Mesendoderm (in vitro differentiated cells): ENCODE data around the gene RNF126.
"Not testable (repeated sequence)": the region's sequence is repeated elsewhere in the genome, so short reads cannot be mapped to it uniquely, and the experiment has no call there.

ENCODE experiments used
- DNase-seq: peaks from one replicate; pipeline ENCODE4 v3.0.0; 2013
- H2AK5ac ChIP-seq: 2 replicates; pipeline ENCODE4 v1.6.1; 2013; ENCODE audit warnings: low read length, inconsistent platforms
- H2BK120ac ChIP-seq: 2 replicates; pipeline ENCODE4 v1.6.1; 2013; ENCODE audit warnings: low read depth, mild to moderate bottlenecking, low read length, moderate library complexity, mixed read lengths
- H2BK15ac ChIP-seq: replicated peaks from 2 replicates; pipeline ENCODE4 v1.6.1; 2013; ENCODE audit warnings: low read depth, mild to moderate bottlenecking, moderate library complexity
- H2BK5ac ChIP-seq: 2 replicates; pipeline ENCODE4 v1.6.1; 2013; ENCODE audit warnings: low read length, inconsistent platforms
- H3K18ac ChIP-seq: 2 replicates; pipeline ENCODE4 v1.6.1; 2013; ENCODE audit warnings: mild to moderate bottlenecking, low read length, mixed read lengths
- H3K23ac ChIP-seq: one replicate; pipeline ENCODE4 v1.6.1; 2013; ENCODE audit warnings: low read length
- H3K27ac ChIP-seq: 2 replicates; pipeline ENCODE4 v1.5.1; 2013; ENCODE audit warnings: low read depth, mild to moderate bottlenecking, inconsistent platforms, low read length, moderate library complexity
- H3K27me3 ChIP-seq: 2 replicates; pipeline ENCODE4 v1.6.1; 2013; ENCODE audit warnings: low read length, control low read depth, mild to moderate bottlenecking, inconsistent platforms; ENCODE audit not compliant: insufficient read depth, poor library complexity
- H3K36me3 ChIP-seq: 2 replicates; pipeline ENCODE4 v1.6.1; 2013; ENCODE audit warnings: low read length, inconsistent platforms; ENCODE audit not compliant: control insufficient read depth, insufficient read depth
- H3K4ac ChIP-seq: one replicate; pipeline ENCODE4 v1.6.1; 2013; ENCODE audit warnings: low read depth, mild to moderate bottlenecking, low read length, moderate library complexity
- H3K4me1 ChIP-seq: 2 replicates; pipeline ENCODE4 v1.6.1; 2013; ENCODE audit warnings: low read depth, low read length, inconsistent platforms; ENCODE audit not compliant: control insufficient read depth
- H3K4me2 ChIP-seq: 2 replicates; pipeline ENCODE4 v1.6.1; 2013; ENCODE audit warnings: low read length
- H3K4me3 ChIP-seq: 2 replicates; pipeline ENCODE4 v1.5.1; 2013; ENCODE audit warnings: mild to moderate bottlenecking, low read length
- H3K56ac ChIP-seq: one replicate; pipeline ENCODE4 v1.6.1; 2013; ENCODE audit warnings: low read length
- H3K79me1 ChIP-seq: 2 replicates; pipeline ENCODE4 v1.6.1; 2013; ENCODE audit warnings: low read length, inconsistent platforms
- H3K79me2 ChIP-seq: 2 replicates; pipeline ENCODE4 v1.6.1; 2013; ENCODE audit warnings: mild to moderate bottlenecking, low read length; ENCODE audit not compliant: control insufficient read depth, insufficient read depth
- H3K9ac ChIP-seq: 2 replicates; pipeline ENCODE4 v1.6.1; 2013; ENCODE audit warnings: low read length, inconsistent platforms
- H4K5ac ChIP-seq: one replicate; pipeline ENCODE4 v1.6.1; 2013; ENCODE audit warnings: low read length
- H4K8ac ChIP-seq: one replicate; pipeline ENCODE4 v1.6.1; 2013; ENCODE audit warnings: low read depth, mild to moderate bottlenecking, control low read depth, low read length, moderate library complexity
- WGBS: extraction: QIAGEN DNeasy Blood & Tissue Kit; methylation state at CpG from one replicate; pipeline ENCODE4 v1.1.7; 2013; ENCODE audit warnings: low lambda C conversion rate, missing lambda C conversion rate; ENCODE audit not compliant: insufficient coverage; ENCODE audit errors: extremely low coverage; 5-methylcytosine and 5-hydroxymethylcytosine counted together

The RNF126 gene

GRCh38 chr19:603302-603639 lies 59.7 kb downstream of the RNF126 start:
- not testable (repeated sequence) for H4K5ac ChIP-seq, H3K4ac ChIP-seq, DNase-seq, H3K56ac ChIP-seq, H3K4me3 ChIP-seq, H3K4me1 ChIP-seq, H3K18ac ChIP-seq, H3K9ac ChIP-seq, H2BK15ac ChIP-seq, H2BK5ac ChIP-seq, H3K79me1 ChIP-seq, H2BK120ac ChIP-seq, H3K27me3 ChIP-seq, H3K36me3 ChIP-seq, H3K23ac ChIP-seq, H4K8ac ChIP-seq, H3K4me2 ChIP-seq, H2AK5ac ChIP-seq, H3K79me2 ChIP-seq, H3K27ac ChIP-seq
- no CpG with 5 or more reads among the region's 13 CpGs for WGBS

- Histone ChIP-seq H3K4me2 (no peak overlapping the region), H4K8ac (no peak overlapping the region), H3K23ac (no peak overlapping the region), H2AK5ac (no peak overlapping the region), H3K27me3 (no peaks in the 10 kb centered on the region), H3K56ac (no peak overlapping the region), H2BK120ac (no peak overlapping the region), H3K79me1 (no peaks in the 10 kb centered on the region), H3K4me1 (no peaks in the 10 kb centered on the region), H4K5ac (no peak overlapping the region), H3K4ac (no peak overlapping the region), H2BK15ac (no peak overlapping the region), H2BK5ac (no peak overlapping the region), H3K4me3 (no peak overlapping the region), H3K27ac (no peak overlapping the region), H3K79me2 (no peaks in the 10 kb centered on the region), H3K36me3 (no peaks in the 10 kb centered on the region), H3K18ac (no peak overlapping the region), H3K9ac (no peak overlapping the region)
- no peak for DNase-seq
- WGBS, result no CpG with 5 or more reads among the region's 35 CpGs
These were observed 60.4 kb downstream of the RNF126 start for GRCh38 chr19:602391-603301.

GRCh38 chr19:601790-602189 lies 61.2 kb downstream of the RNF126 start:
- WGBS, result no CpG with 5 or more reads among the region's 25 CpGs
- Histone ChIP-seq H2BK120ac (no peak overlapping the region), H3K4me3 (no peak overlapping the region)

GRCh38 chr19:601310-601709 lies 61.7 kb downstream of the RNF126 start:
- Histone ChIP-seq H2BK120ac (no peak overlapping the region), H3K23ac (no peak overlapping the region), H4K8ac (no peak overlapping the region), H3K27me3 (no peaks in the 10 kb centered on the region), H4K5ac (no peak overlapping the region), H3K27ac (no peak overlapping the region), H3K4ac (no peak overlapping the region), H2BK15ac (no peak overlapping the region), H3K79me1 (no peaks in the 10 kb centered on the region), H2AK5ac (no peak overlapping the region), H2BK5ac (no peak overlapping the region), H3K79me2 (no peaks in the 10 kb centered on the region), H3K9ac (no peak overlapping the region), H3K56ac (no peak overlapping the region), H3K4me3 (no peak overlapping the region), H3K4me2 (no peak overlapping the region), H3K4me1 (no peaks in the 10 kb centered on the region), H3K36me3 (no peaks in the 10 kb centered on the region), H3K18ac (no peak overlapping the region)
- DNase-seq, result no peak
- WGBS, result no CpG with 5 or more reads among the region's 28 CpGs

More at GRCh38 chr19:601790-602189, 61.2 kb downstream of the RNF126 start:
- Histone ChIP-seq H3K36me3 (no peaks in the 10 kb centered on the region), H3K4ac (no peak overlapping the region), H2BK15ac (no peak overlapping the region), H4K8ac (no peak overlapping the region), H3K4me2 (no peak overlapping the region), H2BK5ac (no peak overlapping the region), H3K79me2 (no peaks in the 10 kb centered on the region), H4K5ac (no peak overlapping the region), H2AK5ac (no peak overlapping the region), H3K79me1 (no peaks in the 10 kb centered on the region), H3K27ac (no peak overlapping the region), H3K18ac (no peak overlapping the region), H3K9ac (no peak overlapping the region), H3K56ac (no peak overlapping the region), H3K23ac (no peak overlapping the region), H3K4me1 (no peaks in the 10 kb centered on the region), H3K27me3 (no peaks in the 10 kb centered on the region)
- DNase-seq, result no peak
